Retinal pigment epithelial cell (primary cell): Measurements from ENCODE around the gene FYTTD1.
"Not testable (repeated sequence)": the region's sequence is repeated elsewhere in the genome, so short reads cannot be mapped to it uniquely, and the experiment has no call there.

Experiments used
- DNase-seq: peaks from one replicate; pipeline ENCODE4 v3.0.0-alpha.2; 2010; ENCODE audit warnings: low read depth
- H3K4me3 ChIP-seq: 2 replicates; pipeline ENCODE4 v1.5.1; 2011; ENCODE audit warnings: mild to moderate bottlenecking, low read length, control low read depth, moderate library complexity
- TF ChIP-seq, protein P1 (sequence below): conservative IDR thresholded peaks from 2 replicates; pipeline ENCODE4 v1.5.1; 2011; ENCODE audit warnings: low read depth, low read length, control low read depth, inconsistent platforms

The FYTTD1 gene

GRCh38 chr3:197713477-197713822, 36.2 kb upstream of the FYTTD1 start:
- TF ChIP-seq, protein P1, sequence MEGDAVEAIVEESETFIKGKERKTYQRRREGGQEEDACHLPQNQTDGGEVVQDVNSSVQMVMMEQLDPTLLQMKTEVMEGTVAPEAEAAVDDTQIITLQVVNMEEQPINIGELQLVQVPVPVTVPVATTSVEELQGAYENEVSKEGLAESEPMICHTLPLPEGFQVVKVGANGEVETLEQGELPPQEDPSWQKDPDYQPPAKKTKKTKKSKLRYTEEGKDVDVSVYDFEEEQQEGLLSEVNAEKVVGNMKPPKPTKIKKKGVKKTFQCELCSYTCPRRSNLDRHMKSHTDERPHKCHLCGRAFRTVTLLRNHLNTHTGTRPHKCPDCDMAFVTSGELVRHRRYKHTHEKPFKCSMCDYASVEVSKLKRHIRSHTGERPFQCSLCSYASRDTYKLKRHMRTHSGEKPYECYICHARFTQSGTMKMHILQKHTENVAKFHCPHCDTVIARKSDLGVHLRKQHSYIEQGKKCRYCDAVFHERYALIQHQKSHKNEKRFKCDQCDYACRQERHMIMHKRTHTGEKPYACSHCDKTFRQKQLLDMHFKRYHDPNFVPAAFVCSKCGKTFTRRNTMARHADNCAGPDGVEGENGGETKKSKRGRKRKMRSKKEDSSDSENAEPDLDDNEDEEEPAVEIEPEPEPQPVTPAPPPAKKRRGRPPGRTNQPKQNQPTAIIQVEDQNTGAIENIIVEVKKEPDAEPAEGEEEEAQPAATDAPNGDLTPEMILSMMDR, result no peak
- peak; percentile 64 for DNase-seq
- H3K4me3 ChIP-seq, result no peak overlapping the region

- DNase-seq, result no peak
- TF ChIP-seq, protein P1, result no peak
- no peak overlapping the region for H3K4me3 ChIP-seq
These were observed 35.4 kb upstream of the FYTTD1 start for GRCh38 chr3:197714251-197714650.

GRCh38 chr3:197718891-197719290, 30.8 kb upstream of the FYTTD1 start:
- no peak overlapping the region for H3K4me3 ChIP-seq
- DNase-seq, result peak; percentile 87
- TF ChIP-seq, protein P1, result no peak

GRCh38 chr3:197720694-197721093, 29.0 kb upstream of the FYTTD1 start:
- TF ChIP-seq, protein P1, result no peak
- DNase-seq, result no peak
- no peak overlapping the region for H3K4me3 ChIP-seq

DNA sequence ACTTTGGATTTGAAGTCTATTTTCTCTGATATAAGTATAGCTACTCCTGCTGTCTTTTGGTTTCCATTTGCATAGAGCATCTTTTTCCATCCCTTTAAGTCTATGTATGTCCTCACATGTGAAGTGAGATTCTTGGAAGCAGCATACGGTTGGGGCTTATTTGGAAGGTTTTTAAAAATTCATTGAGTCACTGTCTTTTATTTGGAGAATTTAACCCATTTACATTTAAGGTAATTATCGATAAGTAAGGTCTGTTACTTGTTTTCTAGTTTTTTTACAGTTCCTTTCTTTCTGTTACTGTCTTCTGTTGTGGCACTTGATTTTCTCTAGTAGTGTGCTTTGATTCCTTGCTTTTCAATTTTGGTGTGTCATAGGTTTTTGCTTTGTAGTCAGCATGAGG, 26.9 kb upstream of the FYTTD1 start:
- no peak overlapping the region for H3K4me3 ChIP-seq
- TF ChIP-seq, protein P1, result no peak

GRCh38 chr3:197727878-197728277, 21.8 kb upstream of the FYTTD1 start:
- not testable (repeated sequence) for H3K4me3 ChIP-seq, DNase-seq

More for the DNA sequence above, 26.9 kb upstream of the FYTTD1 start:
- no peak for DNase-seq

GRCh38 chr3:197728487-197728886, 21.2 kb upstream of the FYTTD1 start:
- H3K4me3 ChIP-seq, result no peak overlapping the region
- DNase-seq, result no peak
- TF ChIP-seq, protein P1, result no peak

GRCh38 chr3:197730200-197730599, 19.5 kb upstream of the FYTTD1 start:
- TF ChIP-seq, protein P1, result no peak
- no peak overlapping the region for H3K4me3 ChIP-seq
- no peak for DNase-seq

- not testable (repeated sequence) for H3K4me3 ChIP-seq, DNase-seq
These were observed 18.9 kb upstream of the FYTTD1 start for GRCh38 chr3:197730770-197731169.

GRCh38 chr3:197731483-197731882, 18.2 kb upstream of the FYTTD1 start:
- H3K4me3 ChIP-seq, DNase-seq: not testable (repeated sequence)
